Measurements from ENCODE around the gene SGSM2. TPM values are rescaled to one million over a fixed set of nuclear protein-coding genes. Genes with fewer than 3 reads are reported as not detected.

SGSM2 gene
- 29.6 and 29.8 TPM in 2 replicates for total RNA-seq

- TF ChIP-seq CTCF (IDR thresholded peaks at IDR 0.05; ENCODE audit: insufficient read depth, low read depth, low read length), result no peak
- peak; percentile 55 for DNase-seq (ENCODE audit: low read depth)
- H3K4me3 ChIP-seq (ENCODE audit: low read depth, low read length), result peak within 1 kb of the TSS; percentile 97
These were observed at the start of gene SGSM2 for GRCh38 chr17:2336852-2337543. Gene SGSM2, plus strand, starts transcription at chr17:2337501. Its CDS starts 188 bp downstream, at chr17:2337689.

- DNase-seq (ENCODE audit: low read depth), result no peak
- H3K4me3 ChIP-seq (ENCODE audit: low read depth, low read length), result no peak overlapping the region
- TF ChIP-seq CTCF (IDR thresholded peaks at IDR 0.05; ENCODE audit: insufficient read depth, low read depth, low read length), result no peak
These were observed 47.3 kb upstream of the SGSM2 start for GRCh38 chr17:2289878-2290478.

GRCh38 chr17:2292100-2292499 is 45.2 kb upstream of the SGSM2 start:
- no peak for DNase-seq (ENCODE audit: low read depth)
- TF ChIP-seq CTCF (IDR thresholded peaks at IDR 0.05; ENCODE audit: insufficient read depth, low read depth, low read length), result no peak
- no peak overlapping the region for H3K4me3 ChIP-seq (ENCODE audit: low read depth, low read length)

GRCh38 chr17:2295575-2295974 is 41.7 kb upstream of the SGSM2 start:
- no peak overlapping the region for H3K4me3 ChIP-seq (ENCODE audit: low read depth, low read length)
- TF ChIP-seq CTCF (IDR thresholded peaks at IDR 0.05; ENCODE audit: insufficient read depth, low read depth, low read length), result no peak
- DNase-seq (ENCODE audit: low read depth), result no peak

- DNase-seq (ENCODE audit: low read depth), result no peak
- TF ChIP-seq CTCF (IDR thresholded peaks at IDR 0.05; ENCODE audit: insufficient read depth, low read depth, low read length), result no peak
- no peak overlapping the region for H3K4me3 ChIP-seq (ENCODE audit: low read depth, low read length)
These were observed 40.3 kb upstream of the SGSM2 start for GRCh38 chr17:2297023-2297422.

GRCh38 chr17:2299136-2299535 is 38.2 kb upstream of the SGSM2 start:
- no peak for DNase-seq (ENCODE audit: low read depth)
- no peak for TF ChIP-seq CTCF (IDR thresholded peaks at IDR 0.05; ENCODE audit: insufficient read depth, low read depth, low read length)
- H3K4me3 ChIP-seq (ENCODE audit: low read depth, low read length), result no peak overlapping the region

Data from fibroblast of villous mesenchyme (primary cell).